HG02642 (cell line): ENCODE results near the gene RBMS3.
"Not testable (repeated sequence)": the region's sequence is repeated elsewhere in the genome, so short reads cannot be mapped to it uniquely, and the experiment has no call there.

Experiments used
- ATAC-seq: cut with Tn5 transposase; IDR thresholded peaks from one replicate; pipeline ENCODE4 v1.9.1; 2021; ENCODE audit warnings: mild to moderate bottlenecking; ENCODE audit not compliant: unreplicated experiment, poor library complexity

RBMS3 gene

GRCh38 chr3:29335438-29335837 is 54.6 kb downstream of the RBMS3 start:
- no peak for ATAC-seq

GRCh38 chr3:29335943-29336342 is 55.1 kb downstream of the RBMS3 start:
- ATAC-seq: no peak

- ATAC-seq: no peak
Observed at GRCh38 chr3:29337565-29337964, 56.7 kb downstream of the RBMS3 start.

- ATAC-seq: no peak
Observed at GRCh38 chr3:29338377-29338776, 57.5 kb downstream of the RBMS3 start.

GRCh38 chr3:29339016-29339833 is 58.4 kb downstream of the RBMS3 start:
- ATAC-seq: no peak

- ATAC-seq: no peak
Observed at GRCh38 chr3:29344154-29344553, 63.3 kb downstream of the RBMS3 start.

- no peak for ATAC-seq
Observed at GRCh38 chr3:29344935-29345334, 64.1 kb downstream of the RBMS3 start.

GRCh38 chr3:29345516-29346300 is 64.8 kb downstream of the RBMS3 start:
- ATAC-seq: no peak

- no peak for ATAC-seq
Observed at GRCh38 chr3:29346828-29347227, 66.0 kb downstream of the RBMS3 start.

GRCh38 chr3:29347412-29347811 is 66.5 kb downstream of the RBMS3 start:
- no peak for ATAC-seq

- no peak for ATAC-seq
Observed at GRCh38 chr3:29348316-29348715, 67.4 kb downstream of the RBMS3 start.

GRCh38 chr3:29349049-29349448 is 68.2 kb downstream of the RBMS3 start:
- ATAC-seq: no peak

- ATAC-seq: no peak
Observed at GRCh38 chr3:29353807-29354206, 72.9 kb downstream of the RBMS3 start.

- ATAC-seq: no peak
Observed at GRCh38 chr3:29354894-29355293, 74.0 kb downstream of the RBMS3 start.

GRCh38 chr3:29356062-29356461 is 75.2 kb downstream of the RBMS3 start:
- ATAC-seq: no peak

- ATAC-seq: not testable (repeated sequence)
Observed at GRCh38 chr3:29360289-29360688, 79.4 kb downstream of the RBMS3 start.

- no peak for ATAC-seq
Observed at GRCh38 chr3:29363110-29363509, 82.2 kb downstream of the RBMS3 start.

- ATAC-seq: no peak
Observed at GRCh38 chr3:29370021-29370420, 89.2 kb downstream of the RBMS3 start.

GRCh38 chr3:29370476-29371420 is 89.9 kb downstream of the RBMS3 start:
- no peak for ATAC-seq

- no peak for ATAC-seq
Observed at GRCh38 chr3:29373131-29373680, 92.3 kb downstream of the RBMS3 start.
